ENCODE data around the gene PRKCE.
A peak's percentile ranks its signal among the peaks of the same experiment; 100 is the strongest.

PRKCE gene

DNA sequence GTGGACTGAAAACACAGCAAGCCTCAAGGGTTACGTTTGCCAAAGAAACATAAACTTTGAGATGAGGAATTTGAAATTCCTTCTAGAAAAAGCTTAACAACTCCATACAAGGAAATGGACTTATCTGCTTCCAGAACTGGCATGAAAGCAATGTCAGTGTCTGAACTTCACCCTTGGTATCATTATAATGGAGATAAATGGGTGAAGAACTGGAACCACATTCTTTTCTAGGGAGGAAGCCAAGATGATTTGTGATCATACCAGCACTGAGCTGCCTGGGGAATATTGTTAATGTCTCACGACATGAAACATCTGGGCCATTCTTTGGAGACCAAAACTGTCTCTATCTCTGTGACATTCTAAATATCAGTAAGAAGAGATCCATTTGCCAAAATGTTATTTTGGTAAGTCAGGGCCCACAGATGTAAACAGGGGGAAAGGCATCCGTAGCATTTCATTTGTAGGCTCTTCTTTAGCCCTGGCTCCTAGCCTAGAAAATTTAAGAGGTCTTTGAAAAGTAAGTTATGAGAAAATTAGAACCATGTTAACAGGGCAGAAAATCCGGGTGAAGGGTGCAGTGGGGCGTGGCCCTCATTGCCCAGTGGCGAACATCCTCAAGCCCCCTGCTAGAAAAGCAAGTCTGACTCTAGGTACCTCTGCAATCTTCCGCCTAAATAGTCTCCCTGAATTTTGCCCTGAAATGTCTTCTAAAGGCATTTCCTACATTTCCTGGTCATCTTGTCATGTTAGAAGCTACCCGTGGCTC, 350.4 kb downstream of the PRKCE start:
- H3K4me3 ChIP-seq (replicated peaks in 1 of 2; ENCODE audit: low read depth in 2 of 2, low read length in 2 of 2), result no peak overlapping the region
- TF ChIP-seq, protein P1, sequence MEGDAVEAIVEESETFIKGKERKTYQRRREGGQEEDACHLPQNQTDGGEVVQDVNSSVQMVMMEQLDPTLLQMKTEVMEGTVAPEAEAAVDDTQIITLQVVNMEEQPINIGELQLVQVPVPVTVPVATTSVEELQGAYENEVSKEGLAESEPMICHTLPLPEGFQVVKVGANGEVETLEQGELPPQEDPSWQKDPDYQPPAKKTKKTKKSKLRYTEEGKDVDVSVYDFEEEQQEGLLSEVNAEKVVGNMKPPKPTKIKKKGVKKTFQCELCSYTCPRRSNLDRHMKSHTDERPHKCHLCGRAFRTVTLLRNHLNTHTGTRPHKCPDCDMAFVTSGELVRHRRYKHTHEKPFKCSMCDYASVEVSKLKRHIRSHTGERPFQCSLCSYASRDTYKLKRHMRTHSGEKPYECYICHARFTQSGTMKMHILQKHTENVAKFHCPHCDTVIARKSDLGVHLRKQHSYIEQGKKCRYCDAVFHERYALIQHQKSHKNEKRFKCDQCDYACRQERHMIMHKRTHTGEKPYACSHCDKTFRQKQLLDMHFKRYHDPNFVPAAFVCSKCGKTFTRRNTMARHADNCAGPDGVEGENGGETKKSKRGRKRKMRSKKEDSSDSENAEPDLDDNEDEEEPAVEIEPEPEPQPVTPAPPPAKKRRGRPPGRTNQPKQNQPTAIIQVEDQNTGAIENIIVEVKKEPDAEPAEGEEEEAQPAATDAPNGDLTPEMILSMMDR (IDR thresholded peaks at IDR 0.05; ENCODE audit: low read depth, low read length), result no peak
- DNase-seq (ENCODE audit: low read depth in 2 of 2), result peak in 1 of 2 donors; percentile 85

DNA sequence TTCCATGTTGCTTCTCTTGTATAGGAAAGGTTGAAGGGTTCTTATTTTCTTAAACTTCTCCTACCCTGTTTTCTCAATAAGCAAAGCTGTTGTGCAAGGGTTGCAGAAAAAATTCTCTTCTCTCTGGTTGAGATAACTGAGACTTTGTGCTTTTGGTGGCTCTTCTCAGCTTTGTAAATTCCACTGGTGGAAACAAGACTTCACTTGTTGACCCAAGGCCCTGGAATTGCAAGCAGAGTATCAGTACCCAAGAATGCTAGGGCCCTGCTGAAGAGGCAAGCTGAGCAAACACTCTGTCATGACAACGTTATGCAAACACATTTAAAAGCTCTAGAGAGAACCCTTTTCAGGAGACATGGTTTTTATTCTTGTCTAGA, 351.0 kb downstream of the PRKCE start:
- no peak overlapping the region for H3K4me3 ChIP-seq (replicated peaks in 1 of 2; ENCODE audit: low read depth in 2 of 2, low read length in 2 of 2)
- TF ChIP-seq, protein P1 (IDR thresholded peaks at IDR 0.05; ENCODE audit: low read depth, low read length), result no peak
- DNase-seq (ENCODE audit: low read depth in 2 of 2), result peak; percentile 51 to 83

DNA sequence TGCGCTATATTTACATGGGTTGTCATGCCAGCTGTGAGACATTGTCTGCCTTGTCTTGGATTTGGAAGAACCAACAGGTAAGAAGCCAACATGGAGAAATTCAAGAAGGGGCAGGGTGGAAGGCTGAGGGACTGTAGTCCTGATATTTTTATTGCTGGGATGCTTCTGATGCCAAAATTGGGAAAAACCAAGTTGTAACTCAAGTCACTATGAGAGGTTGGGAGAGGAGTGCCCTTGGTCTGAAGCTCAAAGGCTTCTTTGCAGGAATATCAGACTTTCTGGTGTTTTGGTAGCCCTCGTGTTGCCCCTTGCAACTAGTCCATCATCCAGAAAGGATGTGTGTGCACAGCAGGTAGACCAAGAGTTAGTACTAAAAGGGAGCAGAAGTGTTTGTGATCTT, 351.5 kb downstream of the PRKCE start:
- TF ChIP-seq, protein P1 (IDR thresholded peaks at IDR 0.05; ENCODE audit: low read depth, low read length), result no peak
- H3K4me3 ChIP-seq (replicated peaks in 1 of 2; ENCODE audit: low read depth in 2 of 2, low read length in 2 of 2), result no peak overlapping the region
- DNase-seq (ENCODE audit: low read depth in 2 of 2), result no peak

DNA sequence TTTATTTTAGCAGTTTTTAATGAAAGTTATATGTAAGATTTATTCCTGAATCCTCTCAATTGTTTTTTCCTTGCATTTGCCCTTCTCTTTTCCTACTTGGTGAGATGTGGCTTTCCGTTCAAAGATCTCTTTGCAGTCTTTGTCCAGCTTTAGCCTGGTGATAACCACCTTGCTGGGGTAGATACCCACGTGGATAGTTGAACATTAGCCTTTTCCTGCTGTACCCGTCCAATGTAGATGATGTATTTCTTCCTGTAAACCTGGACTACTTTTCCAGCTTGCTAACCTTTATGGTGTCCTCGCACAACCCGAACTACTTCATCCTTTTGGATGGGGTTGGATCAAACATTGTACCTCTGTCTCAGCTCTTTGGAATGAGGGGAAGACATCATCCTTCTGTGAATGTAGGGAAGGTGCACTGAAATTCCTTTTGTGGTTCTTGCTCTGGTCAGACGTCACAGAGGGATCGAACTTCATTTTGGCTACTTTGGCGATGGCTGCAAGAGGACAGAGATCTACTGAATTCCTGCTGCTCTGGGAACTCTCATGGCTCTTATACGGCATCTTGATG, 352.5 kb downstream of the PRKCE start:
- TF ChIP-seq, protein P1 (IDR thresholded peaks at IDR 0.05; ENCODE audit: low read depth, low read length), result no peak
- H3K4me3 ChIP-seq (replicated peaks in 1 of 2; ENCODE audit: low read depth in 2 of 2, low read length in 2 of 2), result no peak overlapping the region
- no peak for DNase-seq (ENCODE audit: low read depth in 2 of 2)

DNA sequence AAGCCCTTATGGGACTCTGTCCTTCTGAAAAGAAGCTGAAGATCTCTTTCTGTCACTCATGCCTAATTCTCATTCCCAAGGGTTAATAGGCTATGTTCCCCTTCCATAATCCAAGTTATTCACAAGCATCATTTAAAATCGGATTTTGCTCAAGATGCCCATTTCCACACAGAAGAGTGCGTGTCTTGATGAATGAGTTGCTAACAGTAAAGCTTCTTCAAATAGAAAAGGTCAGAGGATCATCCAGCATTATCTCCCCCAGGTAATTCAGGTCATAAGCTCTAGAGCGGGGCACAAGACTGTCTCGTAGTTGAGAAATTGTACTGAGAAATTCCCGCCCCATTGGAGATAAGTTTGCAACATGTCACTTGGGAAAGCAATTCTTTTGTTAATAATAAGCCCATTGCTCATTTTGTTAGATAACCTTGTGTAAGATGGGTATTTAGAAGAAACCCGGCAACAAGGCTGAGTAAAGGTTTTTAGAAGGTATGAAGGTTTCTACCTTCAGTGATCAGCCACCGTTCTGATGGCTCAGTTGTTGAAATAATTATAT, 355.1 kb downstream of the PRKCE start:
- no peak for DNase-seq (ENCODE audit: low read depth in 2 of 2)
- H3K4me3 ChIP-seq (replicated peaks in 1 of 2; ENCODE audit: low read depth in 2 of 2, low read length in 2 of 2), result no peak overlapping the region
- TF ChIP-seq, protein P1 (IDR thresholded peaks at IDR 0.05; ENCODE audit: low read depth, low read length), result no peak

DNA sequence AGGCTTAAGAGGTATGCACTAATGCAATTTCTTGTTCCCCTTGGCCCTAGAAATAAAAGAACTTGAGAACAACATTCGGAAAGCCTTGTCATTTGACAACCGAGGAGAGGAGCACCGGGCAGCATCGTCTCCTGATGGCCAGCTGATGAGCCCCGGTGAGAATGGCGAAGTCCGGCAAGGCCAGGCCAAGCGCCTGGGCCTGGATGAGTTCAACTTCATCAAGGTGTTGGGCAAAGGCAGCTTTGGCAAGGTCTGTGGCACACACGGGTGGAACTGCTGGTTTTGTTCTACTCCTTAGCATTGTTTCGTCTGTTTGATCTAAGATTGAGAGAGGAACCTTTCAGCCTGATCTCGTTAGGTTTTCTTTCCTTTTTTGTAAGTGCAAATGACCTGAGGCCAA, 355.9 kb downstream of the PRKCE start:
- no peak for DNase-seq (ENCODE audit: low read depth in 2 of 2)
- H3K4me3 ChIP-seq (replicated peaks in 1 of 2; ENCODE audit: low read depth in 2 of 2, low read length in 2 of 2), result no peak overlapping the region
- TF ChIP-seq, protein P1 (IDR thresholded peaks at IDR 0.05; ENCODE audit: low read depth, low read length), result no peak
